Aorta (tissue), 5 donors: Measurements from ENCODE around the gene PTPRD. TPM values are rescaled to one million over a fixed set of nuclear protein-coding genes. Genes with fewer than 3 reads are reported as not detected.

Experiments used
- ATAC-seq: fragments of 200-7000 bp; cut with Tn5 transposase; one replicate; pipeline ENCODE4 v1.9.1; 2022; ENCODE audit warnings: moderate library complexity; ENCODE audit not compliant: low FRiP score
- DNase-seq, 2 donors: peaks; one replicate each; pipeline ENCODE4 v3.0.0-alpha.2; 2020
- H3K27ac ChIP-seq, 2 donors: one replicate each; pipeline ENCODE4 v1.5.1; 2013; ENCODE audit warnings: low read length in 2 of 2, mild to moderate bottlenecking in 2 of 2, moderate library complexity in 2 of 2, control low read depth in 1 of 2, inconsistent platforms in 1 of 2, low read depth in 1 of 2
- H3K27me3 ChIP-seq, 2 donors: one replicate each; pipeline ENCODE4 v1.6.1; 2013; ENCODE audit warnings: control low read depth in 1 of 2, low read length in 1 of 2, mild to moderate bottlenecking in 1 of 2, moderate library complexity in 1 of 2; ENCODE audit not compliant: insufficient read depth in 2 of 2, control insufficient read depth in 1 of 2
- H3K36me3 ChIP-seq, 2 donors: one replicate each; pipeline ENCODE4 v1.6.1; 2013; ENCODE audit warnings: control low read depth in 1 of 2, low read length in 1 of 2, mild to moderate bottlenecking in 1 of 2; ENCODE audit not compliant: insufficient read depth in 2 of 2, control insufficient read depth in 1 of 2
- H3K4me1 ChIP-seq, 2 donors: one replicate each; pipeline ENCODE4 v1.6.1; 2013; ENCODE audit warnings: low read length in 2 of 2, control low read depth in 1 of 2, mild to moderate bottlenecking in 1 of 2, moderate library complexity in 1 of 2; ENCODE audit not compliant: insufficient read depth in 2 of 2, control insufficient read depth in 1 of 2
- H3K4me3 ChIP-seq, 2 donors: one replicate each; pipeline ENCODE4 v1.5.1; 2013; ENCODE audit warnings: low read length in 2 of 2, control low read depth in 1 of 2, mild to moderate bottlenecking in 1 of 2
- H3K9me3 ChIP-seq: one replicate; pipeline ENCODE4 v1.6.1; 2013; ENCODE audit warnings: mild to moderate bottlenecking, low read length; ENCODE audit not compliant: control insufficient read depth
- WGBS, 2 donors: extraction: QIAGEN DNeasy Blood & Tissue Kit; methylation state at CpG; one replicate each; pipeline ENCODE4 v1.1.7; 2013; 5-methylcytosine and 5-hydroxymethylcytosine counted together
- intact Hi-C, 2 donors: fragments of 100-400 bp; cut with DNase I; formaldehyde crosslinking; loops; one replicate each; pipeline versions ENCODE4 v1.14.2 to v1.15.0; 2022
- polyA plus RNA-seq, 2 donors: library from polyadenylated mRNA; stranded (reverse); fragments of 200-250 nt; gene quantifications; one replicate each; pipeline ENCODE4 v1.2.3, GENCODE V29; 2013
- total RNA-seq, 2 donors: library from RNA; stranded (reverse); fragmentation: NEBNext Ultra II Directional; extraction: Animal tissue kit (Norgen Biotek cat#: 25700); gene quantifications; one replicate each; pipeline ENCODE4 v1.2.1, GENCODE V29; 2021
- donor health status: healthy with polysubstance abuse.
- donor health status: Bipolar disorder and iron deficiency.
- donor health status: DM: no; HTN: no; CAD: no.
- donor health status: DM: no; HTN: no; CAD: no.
- donor health status: DM: yes; HTN: yes; CAD: no.

PTPRD gene
- total and polyA plus RNA-seq, 4 donors: 1.5 to 92.0 (median 29.4) TPM

DNA sequence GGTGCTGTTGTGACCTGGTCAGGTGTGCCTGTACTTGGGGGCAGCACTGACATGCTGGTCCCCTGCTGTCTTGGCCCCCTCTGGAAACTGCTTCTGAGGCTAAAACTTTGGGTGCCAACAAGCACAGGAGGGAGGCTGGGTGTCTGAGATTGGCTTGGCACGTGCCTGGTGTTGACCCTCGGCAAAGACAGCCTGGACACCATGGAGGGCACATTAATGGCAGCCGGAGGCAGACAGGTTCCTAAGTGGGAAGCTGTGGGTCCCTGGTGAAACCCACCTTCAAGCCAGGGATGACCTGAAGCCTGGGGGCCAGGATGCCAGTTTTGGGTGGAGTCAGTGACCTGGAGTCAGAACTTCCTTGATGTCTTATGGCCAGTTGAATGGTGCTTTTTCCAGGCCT, 894.1 kb downstream of the PTPRD start:
- no peaks in the 10 kb centered on the region for H3K27me3 ChIP-seq
- no peak for DNase-seq
- no peak overlapping the region for H3K4me3 ChIP-seq
- intact Hi-C loops: no loop called here
- no peak for ATAC-seq
- WGBS, 2 donors: 76 to 96% methylated on average over 3 of the region's 3 CpGs
- no peaks in the 10 kb centered on the region for H3K4me1 ChIP-seq
- H3K27ac ChIP-seq: no peak overlapping the region
- peaks cover 4% of the 10 kb centered on the region for H3K9me3 ChIP-seq
- no peaks in the 10 kb centered on the region for H3K36me3 ChIP-seq

DNA sequence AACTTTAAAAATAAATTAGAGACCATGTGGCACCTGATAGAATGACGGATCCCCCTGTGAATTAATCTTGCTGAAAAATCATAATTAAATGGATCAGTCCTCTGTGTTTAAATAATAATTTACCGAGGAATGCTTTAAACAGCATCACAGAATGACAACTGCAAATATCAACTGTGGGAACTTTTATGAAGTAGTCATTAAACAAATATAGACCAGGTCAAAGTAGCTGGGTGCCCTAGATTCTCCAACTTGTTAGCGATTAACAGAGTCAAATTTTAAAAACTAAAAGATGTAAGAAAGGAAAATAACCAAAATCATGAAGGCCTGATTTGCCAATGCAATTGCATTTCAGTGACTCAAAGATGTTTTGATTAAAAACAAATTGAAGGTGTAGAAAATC, 933.4 kb downstream of the PTPRD start:
- no peaks in the 10 kb centered on the region for H3K4me1 ChIP-seq
- H3K27me3 ChIP-seq: no peaks in the 10 kb centered on the region
- no peaks in the 10 kb centered on the region for H3K36me3 ChIP-seq
- DNase-seq: no peak
- 75 to 82% methylated on average over 3 of the region's 3 CpGs for WGBS, 2 donors
- no peak overlapping the region for H3K27ac ChIP-seq
- no peaks in the 10 kb centered on the region for H3K9me3 ChIP-seq
- intact Hi-C loops: no loop called here
- no peak overlapping the region for H3K4me3 ChIP-seq
- ATAC-seq: no peak

DNA sequence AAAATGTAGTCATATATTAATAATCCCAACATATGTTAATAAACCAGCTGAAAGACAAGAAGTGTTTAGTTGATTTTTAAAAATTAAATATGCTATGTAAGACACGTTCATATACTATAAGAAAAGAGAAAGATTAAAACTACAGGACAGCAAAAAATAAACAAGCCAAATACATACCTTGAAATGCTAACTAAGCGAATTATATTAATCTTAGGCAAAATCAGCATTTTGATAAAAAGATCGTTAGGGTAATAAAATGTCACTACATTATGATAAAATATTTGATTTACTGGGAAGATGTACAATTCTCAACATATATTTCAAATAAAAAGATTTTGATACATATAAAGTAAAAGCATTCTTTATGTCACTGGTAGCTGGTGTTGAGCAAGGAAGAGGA, 938.3 kb downstream of the PTPRD start:
- no peak overlapping the region for H3K4me3 ChIP-seq
- H3K9me3 ChIP-seq: no peaks in the 10 kb centered on the region
- intact Hi-C loops: no loop called here
- no peaks in the 10 kb centered on the region for H3K36me3 ChIP-seq
- DNase-seq (no peak), ATAC-seq (no peak)
- no peaks in the 10 kb centered on the region for H3K4me1 ChIP-seq
- H3K27me3 ChIP-seq: no peaks in the 10 kb centered on the region
- 94% methylated on average over 3 of the region's 3 CpGs for WGBS, 2 donors
- no peak overlapping the region for H3K27ac ChIP-seq

DNA sequence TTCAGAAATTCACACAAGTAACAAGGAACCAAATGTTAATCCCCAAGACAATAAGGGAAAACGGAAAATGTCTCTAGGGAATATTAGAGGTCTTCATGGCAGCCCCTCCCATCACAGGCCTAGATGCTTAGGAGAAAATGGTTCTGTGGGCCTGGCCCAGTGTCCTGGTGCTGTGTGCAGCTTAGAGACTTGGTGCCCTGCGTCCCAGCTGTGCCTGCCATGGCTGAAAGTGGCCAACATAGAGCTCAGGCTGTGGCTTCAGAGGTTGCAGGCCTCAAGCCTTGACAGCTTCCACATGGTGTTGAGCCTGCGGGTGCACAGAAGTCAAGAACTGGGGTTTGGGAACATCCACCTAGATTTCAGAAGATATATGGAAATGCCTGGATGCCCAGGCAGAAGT, 942.3 kb downstream of the PTPRD start:
- H3K27ac ChIP-seq: no peak overlapping the region
- no peaks in the 10 kb centered on the region for H3K4me1 ChIP-seq
- H3K4me3 ChIP-seq: no peak overlapping the region
- H3K27me3 ChIP-seq: no peaks in the 10 kb centered on the region
- no peaks in the 10 kb centered on the region for H3K9me3 ChIP-seq
- ATAC-seq (no peak), DNase-seq (no peak)
- no peaks in the 10 kb centered on the region for H3K36me3 ChIP-seq
- intact Hi-C loops: no loop called here
- 95 to 96% methylated on average over 3 of the region's 3 CpGs for WGBS, 2 donors

DNA sequence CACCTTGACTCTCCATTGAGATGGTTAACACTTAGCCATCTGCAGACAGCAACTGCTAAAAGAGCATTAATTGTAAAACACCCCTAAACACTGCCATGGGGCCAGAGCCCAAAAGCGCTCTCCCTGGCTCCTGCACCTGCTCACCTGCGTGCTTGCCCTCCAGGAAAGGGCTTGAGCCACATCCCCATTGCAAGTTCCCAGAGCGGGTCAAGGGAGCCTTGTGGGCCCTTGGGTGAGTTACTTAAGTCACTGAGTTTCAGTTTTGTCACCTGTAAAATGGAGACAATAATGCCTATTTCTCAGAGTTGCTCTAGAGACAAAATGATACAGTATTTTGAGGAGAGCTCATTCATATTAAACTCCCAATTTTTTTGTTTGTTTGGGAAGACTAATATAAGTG, 967.8 kb downstream of the PTPRD start:
- H3K9me3 ChIP-seq: no peaks in the 10 kb centered on the region
- no peak overlapping the region for H3K4me3 ChIP-seq
- WGBS, 2 donors: 97 to 98% methylated on average over 3 of the region's 3 CpGs
- intact Hi-C loops: loop anchor here in 1 of 2 donors (10.0 kb wide), 1 partner anchor 110 kb away; no protein-coding TSS in a partner anchor
- H3K27me3 ChIP-seq: no peaks in the 10 kb centered on the region
- H3K4me1 ChIP-seq: peaks cover 0 to 3% of the 10 kb centered on the region in 2 donors
- H3K27ac ChIP-seq: peak overlapping the region in 1 of 2 donors; percentile 40
- DNase-seq: peak in 1 of 2 donors; percentile 33
- ATAC-seq: no peak
- no peaks in the 10 kb centered on the region for H3K36me3 ChIP-seq

DNA sequence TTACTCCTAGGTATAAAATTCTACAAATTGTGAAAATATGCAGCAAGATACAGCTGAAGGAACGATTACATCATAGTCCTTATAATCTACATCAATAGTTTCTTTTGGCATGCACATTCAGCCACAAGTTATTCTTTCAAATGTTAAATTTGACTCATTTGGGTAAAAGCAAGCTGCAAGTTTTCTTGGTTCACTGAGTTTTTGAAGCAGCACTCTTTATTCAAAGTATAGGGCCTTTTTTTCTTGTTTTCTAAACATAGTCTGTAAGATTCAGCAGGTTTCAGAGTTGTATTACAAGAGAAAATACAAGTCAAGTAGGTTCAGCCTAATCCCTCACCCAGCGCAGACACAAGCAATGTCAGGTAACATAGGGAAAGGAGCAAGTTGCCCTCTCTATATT, 981.5 kb downstream of the PTPRD start:
- Histone ChIP-seq H3K27ac (no peak overlapping the region), H3K9me3 (no peaks in the 10 kb centered on the region), H3K27me3 (no peaks in the 10 kb centered on the region), H3K4me3 (no peak overlapping the region), H3K4me1 (peaks cover 0 to 2% of the 10 kb centered on the region in 2 donors), H3K36me3 (no peaks in the 10 kb centered on the region)
- ATAC-seq (no peak), DNase-seq (no peak)
- 32 to 33% methylated on average over 2 of the region's 2 CpGs for WGBS, 2 donors
- intact Hi-C loops: no loop called here

DNA sequence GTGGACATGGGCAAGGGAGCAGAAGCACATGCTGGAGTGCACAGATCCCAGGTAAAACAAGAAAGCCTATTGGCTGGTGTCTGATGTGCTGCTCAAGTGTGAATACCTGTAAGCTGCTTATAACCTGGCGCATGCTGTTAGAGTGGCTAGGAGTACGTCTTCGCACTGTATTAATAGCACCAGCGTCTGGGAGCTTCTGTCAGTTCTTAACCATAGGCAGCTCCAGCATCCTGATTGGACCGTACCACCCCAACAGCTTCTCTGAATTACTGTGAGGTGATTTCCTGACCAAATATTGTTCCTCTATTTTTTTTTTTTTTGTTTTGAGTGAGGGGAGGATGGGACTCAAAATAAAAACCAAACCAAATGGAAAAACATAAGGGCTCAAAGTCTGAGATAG, 987.6 kb downstream of the PTPRD start:
- no peak for ATAC-seq
- H3K36me3 ChIP-seq: no peaks in the 10 kb centered on the region
- WGBS, 2 donors: 97 to 99% methylated on average over 5 of the region's 5 CpGs
- no peak overlapping the region for H3K4me3 ChIP-seq
- DNase-seq: no peak
- no peaks in the 10 kb centered on the region for H3K27me3 ChIP-seq
- no peak overlapping the region for H3K27ac ChIP-seq
- intact Hi-C loops: no loop called here
- H3K4me1 ChIP-seq: no peaks in the 10 kb centered on the region
- H3K9me3 ChIP-seq: no peaks in the 10 kb centered on the region

DNA sequence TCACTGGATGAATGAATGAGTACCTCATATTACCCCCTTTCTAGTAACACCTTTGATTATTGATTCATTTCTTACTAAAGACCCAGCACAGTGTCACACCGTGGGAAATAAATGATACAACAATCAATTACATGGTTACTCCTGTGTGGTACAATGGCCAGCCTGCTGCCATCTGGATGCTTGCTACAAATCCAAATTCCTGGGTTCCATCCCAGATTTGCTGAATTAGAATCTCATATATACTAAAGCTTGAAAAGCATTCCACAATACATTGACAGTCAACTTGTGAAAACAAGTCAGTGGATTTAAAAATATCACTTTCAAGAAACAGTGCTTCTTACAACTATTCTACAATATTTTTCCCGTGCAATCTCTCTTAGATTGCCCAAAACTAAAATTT, 989.3 kb downstream of the PTPRD start:
- intact Hi-C loops: no loop called here
- WGBS, 2 donors: 89 to 94% methylated on average over 2 of the region's 2 CpGs
- H3K9me3 ChIP-seq: no peaks in the 10 kb centered on the region
- ATAC-seq (no peak), DNase-seq (no peak)
- no peaks in the 10 kb centered on the region for H3K36me3 ChIP-seq
- H3K4me1 ChIP-seq: no peaks in the 10 kb centered on the region
- no peaks in the 10 kb centered on the region for H3K27me3 ChIP-seq
- no peak overlapping the region for H3K27ac ChIP-seq
- no peak overlapping the region for H3K4me3 ChIP-seq

DNA sequence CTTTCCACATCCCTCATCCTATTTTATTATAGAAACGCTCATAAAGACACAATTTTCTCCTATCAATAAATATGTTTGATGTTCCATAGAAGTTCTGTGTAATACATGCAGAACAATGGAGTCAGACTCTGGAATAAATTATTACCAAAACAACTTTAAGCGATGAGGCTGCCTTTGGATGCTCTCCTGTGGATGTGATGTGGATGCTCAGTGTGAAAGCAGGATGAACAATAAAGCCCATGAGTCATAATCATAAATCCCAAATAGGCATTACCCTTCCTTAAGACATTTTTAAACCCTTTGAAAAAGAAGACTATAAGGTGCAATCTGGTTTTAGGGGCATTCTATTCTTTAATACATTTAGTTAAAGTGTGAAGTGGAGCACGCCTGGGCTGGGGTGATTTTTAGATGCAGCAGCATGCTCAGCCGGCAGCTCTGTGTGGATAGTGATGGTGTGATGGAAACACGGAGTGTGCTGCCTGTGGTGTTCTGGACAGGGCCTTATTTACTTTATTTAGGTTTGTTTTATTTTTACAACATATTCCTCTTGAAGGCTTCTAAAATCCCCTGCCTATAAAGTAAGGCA, 991.4 kb downstream of the PTPRD start:
- Histone ChIP-seq H3K27me3 (no peaks in the 10 kb centered on the region), H3K9me3 (no peaks in the 10 kb centered on the region), H3K27ac (no peak overlapping the region), H3K4me3 (no peak overlapping the region), H3K4me1 (no peaks in the 10 kb centered on the region), H3K36me3 (no peaks in the 10 kb centered on the region)
- WGBS, 2 donors: 96 to 97% methylated on average over 5 of the region's 5 CpGs
- DNase-seq (peak in 1 of 2 donors; percentile 56), ATAC-seq (no peak)
- intact Hi-C loops: no loop called here
